ENCODE data around the gene SLC22A25. TPM values are rescaled to one million over a fixed set of nuclear protein-coding genes. Genes with fewer than 3 reads are reported as not detected.

The SLC22A25 gene
- total RNA-seq, 4 donors from 2014 or later = not detected

- DNase-seq = no peak
- H3K4me1 ChIP-seq = no peaks in the 10 kb centered on the region
- H3K36me3 ChIP-seq = no peaks in the 10 kb centered on the region
- no peaks in the 10 kb centered on the region for H3K9me3 ChIP-seq
- no peaks in the 10 kb centered on the region for H3K27me3 ChIP-seq
- H3K27ac ChIP-seq = no peak overlapping the region
- no peak for TF ChIP-seq CTCF (IDR thresholded peaks at IDR 0.05)
- no peak for TF ChIP-seq POLR2A (IDR thresholded peaks at IDR 0.05)
- H3K4me3 ChIP-seq = no peak overlapping the region
These were observed 13.6 kb downstream of the SLC22A25 start for GRCh38 chr11:63229815-63230214.

- no peak for DNase-seq
- TF ChIP-seq CTCF (IDR thresholded peaks at IDR 0.05) (no peak), POLR2A (IDR thresholded peaks at IDR 0.05) (no peak)
- no peaks in the 10 kb centered on the region for H3K9me3 ChIP-seq
- no peaks in the 10 kb centered on the region for H3K27me3 ChIP-seq
- H3K4me3 ChIP-seq = no peak overlapping the region
- no peaks in the 10 kb centered on the region for H3K4me1 ChIP-seq
- no peaks in the 10 kb centered on the region for H3K36me3 ChIP-seq
- no peak overlapping the region for H3K27ac ChIP-seq
These were observed 15.8 kb downstream of the SLC22A25 start for GRCh38 chr11:63227521-63228107.

- H3K4me1 ChIP-seq = no peaks in the 10 kb centered on the region
- H3K27ac ChIP-seq = no peak overlapping the region
- TF ChIP-seq POLR2A (IDR thresholded peaks at IDR 0.05) (no peak), CTCF (IDR thresholded peaks at IDR 0.05) (no peak)
- H3K27me3 ChIP-seq = no peaks in the 10 kb centered on the region
- H3K9me3 ChIP-seq = no peaks in the 10 kb centered on the region
- no peak overlapping the region for H3K4me3 ChIP-seq
- no peaks in the 10 kb centered on the region for H3K36me3 ChIP-seq
- no peak for DNase-seq
These were observed 16.8 kb downstream of the SLC22A25 start for GRCh38 chr11:63226488-63227114.

- TF ChIP-seq CTCF (IDR thresholded peaks at IDR 0.05) = no peak
- TF ChIP-seq POLR2A (IDR thresholded peaks at IDR 0.05) = no peak
- Histone ChIP-seq H3K27ac (no peak overlapping the region), H3K36me3 (no peaks in the 10 kb centered on the region), H3K27me3 (no peaks in the 10 kb centered on the region), H3K4me3 (no peak overlapping the region), H3K4me1 (no peaks in the 10 kb centered on the region), H3K9me3 (no peaks in the 10 kb centered on the region)
- DNase-seq = no peak
These were observed 29.3 kb downstream of the SLC22A25 start for GRCh38 chr11:63214093-63214492.

GRCh38 chr11:63212742-63213141, 30.7 kb downstream of the SLC22A25 start:
- Histone ChIP-seq H3K27ac (no peak overlapping the region), H3K36me3 (no peaks in the 10 kb centered on the region), H3K4me1 (no peaks in the 10 kb centered on the region), H3K27me3 (no peaks in the 10 kb centered on the region), H3K4me3 (no peak overlapping the region), H3K9me3 (no peaks in the 10 kb centered on the region)
- no peak for TF ChIP-seq POLR2A (IDR thresholded peaks at IDR 0.05)
- peak in 4 of 6 experiments; percentile 37 to 54 (median 48) for TF ChIP-seq CTCF (IDR thresholded peaks at IDR 0.05)
- no peak for DNase-seq
